Natural killer cell treated with Interleukin-12 subunit alpha and Interleukin-12 subunit beta and Interleukin-15 and Interleukin-18, amount 100 ng/mL, for 72 hours (primary cell): ENCODE results near the gene ZNF607. TPM values are rescaled to one million over a fixed set of nuclear protein-coding genes. Genes with fewer than 3 reads are reported as not detected.
"Not testable (repeated sequence)": the region's sequence is repeated elsewhere in the genome, so short reads cannot be mapped to it uniquely, and the experiment has no call there.

Experiments used
- ATAC-seq, 2 donors: fragments of 150-1000 bp; cut with Tn5 transposase in 1 of 2; sonication (Bioruptor Pico), chemical (Tn5 transposase) in 1 of 2; 2 replicates each; pipeline ENCODE4 v1.10.0; 2021
- DNase-seq: peaks from one replicate; pipeline ENCODE4 v3.0.0; 2022; ENCODE audit warnings: low spot score
- H3K27ac Mint-ChIP-seq, 2 donors: 1 replicate in 1 of 2; 2 replicates in 1 of 2; pipeline ENCODE4 v1.8.0; 2022; ENCODE audit warnings: mixed read lengths in 2 of 2, mild to moderate bottlenecking in 1 of 2, moderate library complexity in 1 of 2
- H3K27me3 Mint-ChIP-seq, 2 donors: 1 replicate in 1 of 2; 2 replicates in 1 of 2; pipeline ENCODE4 v1.8.0; 2022; ENCODE audit warnings: mixed read lengths in 2 of 2
- H3K36me3 Mint-ChIP-seq: one replicate; pipeline ENCODE4 v1.8.0; 2022; ENCODE audit warnings: mixed read lengths
- H3K4me1 Mint-ChIP-seq, 2 donors: 1 replicate in 1 of 2; 2 replicates in 1 of 2; pipeline ENCODE4 v1.8.0; 2022; ENCODE audit warnings: low read depth in 2 of 2, mixed read lengths in 2 of 2, mild to moderate bottlenecking in 1 of 2
- H3K4me3 Mint-ChIP-seq: one replicate; pipeline ENCODE4 v1.8.0; 2022; ENCODE audit warnings: mixed read lengths
- H3K9me3 Mint-ChIP-seq: 2 replicates; pipeline ENCODE4 v1.8.0; 2022; ENCODE audit warnings: mixed read lengths
- total RNA-seq, 2 donors: library from RNA; stranded (reverse); gene quantifications; one replicate each; pipeline ENCODE4 v1.2.3, GENCODE V29; 2022

ZNF607 gene
- total RNA-seq, 2 donors from 2014 or later: 5.6 to 7.8 TPM

GRCh38 chr19:37691881-37692504 lies 27.6 kb downstream of the ZNF607 start:
- Mint-ChIP-seq H3K4me3 (peak overlapping the region; percentile 96), H3K27ac (peak overlapping the region; percentile 63 to 89), H3K27me3 (no peaks in the 10 kb centered on the region), H3K4me1 (peaks cover 7% of the 10 kb centered on the region in 2 donors), H3K36me3 (peaks cover 9% of the 10 kb centered on the region), H3K9me3 (peaks cover 3% of the 10 kb centered on the region)
- peak; percentile 92 to 95 for ATAC-seq
- DNase-seq: peak; percentile 87

GRCh38 chr19:37683520-37683919 lies 36.0 kb downstream of the ZNF607 start:
- peaks cover 23% of the 10 kb centered on the region for H3K36me3 Mint-ChIP-seq
- H3K27me3 Mint-ChIP-seq: no peaks in the 10 kb centered on the region
- H3K4me1 Mint-ChIP-seq: no peaks in the 10 kb centered on the region
- H3K27ac Mint-ChIP-seq: no peak overlapping the region
- DNase-seq: no peak
- peaks cover 6% of the 10 kb centered on the region for H3K9me3 Mint-ChIP-seq
- no peak overlapping the region for H3K4me3 Mint-ChIP-seq
- ATAC-seq: no peak

- ATAC-seq (no peak), DNase-seq (no peak)
- Mint-ChIP-seq H3K9me3 (peaks cover 12% of the 10 kb centered on the region), H3K27me3 (no peaks in the 10 kb centered on the region), H3K36me3 (peaks cover 48% of the 10 kb centered on the region), H3K27ac (no peak overlapping the region), H3K4me1 (no peaks in the 10 kb centered on the region), H3K4me3 (no peak overlapping the region)
These were observed 50.1 kb downstream of the ZNF607 start for GRCh38 chr19:37669450-37669914.

- not testable (repeated sequence) for DNase-seq, ATAC-seq, H3K27me3 Mint-ChIP-seq, H3K9me3 Mint-ChIP-seq
- H3K4me3 Mint-ChIP-seq: peak overlapping the region; percentile 88
- H3K4me1 Mint-ChIP-seq: peaks cover 26 to 35% of the 10 kb centered on the region in 2 donors
- peak overlapping the region; percentile 65 to 84 for H3K27ac Mint-ChIP-seq
- H3K36me3 Mint-ChIP-seq: peaks cover 26% of the 10 kb centered on the region
These were observed 62.4 kb downstream of the ZNF607 start for GRCh38 chr19:37657157-37657556.

- peak overlapping the region; percentile 65 to 84 for H3K27ac Mint-ChIP-seq
- DNase-seq: peak; percentile 87
- H3K36me3 Mint-ChIP-seq: peaks cover 26% of the 10 kb centered on the region
- peak; percentile 81 to 90 for ATAC-seq
- H3K4me1 Mint-ChIP-seq: peaks cover 26 to 35% of the 10 kb centered on the region in 2 donors
- H3K27me3 Mint-ChIP-seq: no peaks in the 10 kb centered on the region
- H3K4me3 Mint-ChIP-seq: peak overlapping the region; percentile 88
- peaks cover 3% of the 10 kb centered on the region for H3K9me3 Mint-ChIP-seq
These were observed 63.7 kb downstream of the ZNF607 start for GRCh38 chr19:37655689-37656371.

GRCh38 chr19:37655301-37655688 lies 64.3 kb downstream of the ZNF607 start, which contains the start of gene ZFP30:
TSS of gene ZFP30 (minus strand) at chr19:37655465. CDS start at chr19:37647822, 7,643 bp downstream.
- peak; percentile 80 for DNase-seq
- peaks cover 26% of the 10 kb centered on the region for H3K36me3 Mint-ChIP-seq
- peak within 1 kb of the TSS; percentile 65 to 84 for H3K27ac Mint-ChIP-seq
- no peaks in the 10 kb centered on the region for H3K27me3 Mint-ChIP-seq
- H3K9me3 Mint-ChIP-seq: peaks cover under 1% of the 10 kb centered on the region
- peaks cover 26 to 35% of the 10 kb centered on the region in 2 donors for H3K4me1 Mint-ChIP-seq
- H3K4me3 Mint-ChIP-seq: peak within 1 kb of the TSS; percentile 88
- ATAC-seq: peak; percentile 88 to 91

GRCh38 chr19:37654629-37655300 lies 64.8 kb downstream of the ZNF607 start:
- Mint-ChIP-seq H3K27ac (peak overlapping the region; percentile 65 to 84), H3K4me1 (peaks cover 26 to 35% of the 10 kb centered on the region in 2 donors), H3K27me3 (no peaks in the 10 kb centered on the region), H3K4me3 (peak overlapping the region; percentile 88), H3K9me3 (no peaks in the 10 kb centered on the region), H3K36me3 (peaks cover 26% of the 10 kb centered on the region)
- ATAC-seq (peak; percentile 58 to 68), DNase-seq (peak; percentile 62)

- Mint-ChIP-seq H3K27ac (peak overlapping the region; percentile 65 to 84), H3K4me3 (peak overlapping the region; percentile 88), H3K9me3 (no peaks in the 10 kb centered on the region), H3K27me3 (no peaks in the 10 kb centered on the region), H3K4me1 (peaks cover 26 to 35% of the 10 kb centered on the region in 2 donors), H3K36me3 (peaks cover 26% of the 10 kb centered on the region)
- DNase-seq: no peak
- no peak for ATAC-seq
These were observed 65.4 kb downstream of the ZNF607 start for GRCh38 chr19:37654118-37654517.

Other genes with a start within 250 kb of the ZNF607 start
- gene ZNF793, start 212.8 kb downstream of the ZNF607 start, total RNA-seq: 1 to 10 TPM; 4.1 to 4.7 TPM
- 1 to 10 TPM; 2.0 to 4.2 TPM for gene ZNF571, start 125.0 kb downstream of the ZNF607 start, total RNA-seq
- gene ZNF540, start 124.9 kb downstream of the ZNF607 start, total RNA-seq: 1 to 10 TPM; 1.2 to 2.3 TPM
- 10 to 100 TPM in 1 of 2 donors, 1 to 10 TPM in 1; 9.7 to 16.1 TPM for gene ZFP30, start 64.3 kb downstream of the ZNF607 start, total RNA-seq
- gene ZNF573, start 59.8 kb upstream of the ZNF607 start, total RNA-seq: 10 to 100 TPM in 1 of 2 donors, 1 to 10 TPM in 1; 6.2 to 15.0 TPM
- not detected for gene WDR87, start 186.8 kb upstream of the ZNF607 start, total RNA-seq
- gene SIPA1L3, start 187.4 kb upstream of the ZNF607 start, total RNA-seq: 10 to 100 TPM; 16.8 to 31.0 TPM